GM13977 (cell line): ENCODE measurements around the gene HELZ.
A peak's percentile ranks its signal among the peaks of the same experiment; 100 is the strongest.
"Not testable (repeated sequence)": the region's sequence is repeated elsewhere in the genome, so short reads cannot be mapped to it uniquely, and the experiment has no call there.

Experiments used
- DNase-seq: peaks from one replicate; pipeline ENCODE4 v3.0.0; 2012; ENCODE audit warnings: low spot score
- CTCF ChIP-seq: IDR thresholded peaks from 2 replicates; pipeline ENCODE4 v1.5.1; 2012; ENCODE audit warnings: mild to moderate bottlenecking, control low read depth; ENCODE audit not compliant: insufficient read depth; ENCODE audit errors: extremely low read depth, missing control alignments
- in situ Hi-C: fragments of 300-500 bp; cut with MboI; formaldehyde crosslinking; loops from one replicate; pipeline ENCODE4 v1.12.0; 2022; ENCODE audit warnings: low sequenced_read_pairs, low pct_unique_long_range_greater_than_20kb, mixed read lengths, inconsistent platforms; ENCODE audit not compliant: unreplicated experiment

Gene HELZ, protein sequence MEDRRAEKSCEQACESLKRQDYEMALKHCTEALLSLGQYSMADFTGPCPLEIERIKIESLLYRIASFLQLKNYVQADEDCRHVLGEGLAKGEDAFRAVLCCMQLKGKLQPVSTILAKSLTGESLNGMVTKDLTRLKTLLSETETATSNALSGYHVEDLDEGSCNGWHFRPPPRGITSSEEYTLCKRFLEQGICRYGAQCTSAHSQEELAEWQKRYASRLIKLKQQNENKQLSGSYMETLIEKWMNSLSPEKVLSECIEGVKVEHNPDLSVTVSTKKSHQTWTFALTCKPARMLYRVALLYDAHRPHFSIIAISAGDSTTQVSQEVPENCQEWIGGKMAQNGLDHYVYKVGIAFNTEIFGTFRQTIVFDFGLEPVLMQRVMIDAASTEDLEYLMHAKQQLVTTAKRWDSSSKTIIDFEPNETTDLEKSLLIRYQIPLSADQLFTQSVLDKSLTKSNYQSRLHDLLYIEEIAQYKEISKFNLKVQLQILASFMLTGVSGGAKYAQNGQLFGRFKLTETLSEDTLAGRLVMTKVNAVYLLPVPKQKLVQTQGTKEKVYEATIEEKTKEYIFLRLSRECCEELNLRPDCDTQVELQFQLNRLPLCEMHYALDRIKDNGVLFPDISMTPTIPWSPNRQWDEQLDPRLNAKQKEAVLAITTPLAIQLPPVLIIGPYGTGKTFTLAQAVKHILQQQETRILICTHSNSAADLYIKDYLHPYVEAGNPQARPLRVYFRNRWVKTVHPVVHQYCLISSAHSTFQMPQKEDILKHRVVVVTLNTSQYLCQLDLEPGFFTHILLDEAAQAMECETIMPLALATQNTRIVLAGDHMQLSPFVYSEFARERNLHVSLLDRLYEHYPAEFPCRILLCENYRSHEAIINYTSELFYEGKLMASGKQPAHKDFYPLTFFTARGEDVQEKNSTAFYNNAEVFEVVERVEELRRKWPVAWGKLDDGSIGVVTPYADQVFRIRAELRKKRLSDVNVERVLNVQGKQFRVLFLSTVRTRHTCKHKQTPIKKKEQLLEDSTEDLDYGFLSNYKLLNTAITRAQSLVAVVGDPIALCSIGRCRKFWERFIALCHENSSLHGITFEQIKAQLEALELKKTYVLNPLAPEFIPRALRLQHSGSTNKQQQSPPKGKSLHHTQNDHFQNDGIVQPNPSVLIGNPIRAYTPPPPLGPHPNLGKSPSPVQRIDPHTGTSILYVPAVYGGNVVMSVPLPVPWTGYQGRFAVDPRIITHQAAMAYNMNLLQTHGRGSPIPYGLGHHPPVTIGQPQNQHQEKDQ (N-terminal part only)

DNA sequence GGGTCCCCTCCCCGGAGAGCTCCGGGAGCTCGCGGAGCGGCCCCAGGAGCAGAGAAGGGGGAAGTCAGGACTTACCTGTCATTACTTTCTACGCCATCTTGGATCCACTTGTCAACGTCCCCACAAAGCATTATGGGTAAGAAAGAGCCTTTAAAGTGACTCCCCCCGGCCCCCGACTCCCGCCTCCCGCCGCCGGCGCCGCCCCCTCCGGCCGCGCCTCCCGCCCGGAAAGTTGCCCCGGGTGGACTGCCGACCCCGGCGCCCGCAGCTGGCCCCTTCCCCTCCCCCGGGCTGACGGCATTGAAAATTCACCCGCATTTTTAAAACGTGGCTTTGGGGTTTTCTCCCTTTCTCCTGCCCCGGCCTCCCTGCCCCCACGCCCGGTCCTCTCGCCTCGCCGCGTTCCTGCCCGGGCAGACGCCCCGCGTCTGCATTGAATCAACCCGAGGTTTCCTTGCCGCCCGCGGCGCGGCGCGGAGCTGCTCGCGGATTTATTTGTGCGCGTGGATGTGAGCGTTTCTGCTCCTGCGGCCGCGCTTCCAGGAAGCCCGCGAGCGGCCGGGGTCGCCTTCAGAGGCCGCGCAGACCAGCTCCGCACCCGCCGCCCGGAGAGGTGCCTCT is at the start of gene HELZ:
TSS of gene HELZ (minus strand) at position 124 of the 621 bp plus-strand sequence. CDS start 26,392 bp downstream, outside the sequence.
- peak; percentile 93 for DNase-seq
- no peak for TF ChIP-seq CTCF
- in situ Hi-C loops, result no loop called here

DNA sequence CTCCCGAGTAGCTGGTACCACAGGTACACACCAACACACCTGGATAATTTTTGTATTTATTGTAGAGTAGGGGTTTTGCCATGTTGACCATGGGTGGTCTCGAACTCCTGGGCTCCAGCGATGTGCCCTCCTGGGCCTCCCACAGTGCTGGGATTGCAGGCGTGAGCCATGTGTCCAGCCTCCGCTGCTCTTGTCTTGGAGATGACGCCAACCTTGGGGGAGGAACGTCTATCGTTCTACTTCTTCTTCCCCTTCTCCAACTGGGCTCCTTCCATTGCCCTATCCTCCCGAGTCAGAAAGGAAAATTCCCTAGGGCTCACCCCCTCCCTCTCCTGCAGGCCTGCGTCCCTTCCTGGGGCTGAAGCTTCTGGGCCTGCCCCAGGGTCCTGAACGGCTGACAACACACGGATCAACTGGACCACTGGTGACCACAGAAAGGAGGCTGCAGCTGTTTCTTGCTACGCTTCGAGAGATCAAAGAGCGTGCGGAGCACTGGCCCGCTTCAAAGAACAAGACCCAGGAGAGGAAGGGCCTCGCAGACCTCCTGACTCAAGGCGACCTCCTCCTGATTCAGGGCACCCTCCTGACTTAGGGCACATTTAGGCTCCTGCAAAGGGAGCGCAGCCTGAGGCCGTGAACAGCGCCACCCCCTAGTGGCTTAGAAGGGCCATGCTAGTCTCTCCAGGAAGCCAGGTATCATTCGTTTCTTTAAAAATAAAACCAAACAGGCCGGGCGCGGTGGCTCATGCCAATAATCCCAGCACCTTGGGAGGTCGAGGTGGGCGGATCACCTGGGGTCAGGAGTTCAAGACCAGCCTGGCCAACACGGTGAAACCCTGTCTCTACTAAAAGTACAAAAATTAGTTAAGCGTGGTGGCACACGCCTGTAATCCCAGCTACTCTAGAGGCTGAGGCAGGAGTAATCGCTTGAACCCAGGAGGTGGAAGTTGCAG is 48.5 kb upstream of the HELZ start:
- in situ Hi-C loops, result no loop called here
- DNase-seq, result peak; percentile 87
- TF ChIP-seq CTCF, result peak; percentile 92

DNA sequence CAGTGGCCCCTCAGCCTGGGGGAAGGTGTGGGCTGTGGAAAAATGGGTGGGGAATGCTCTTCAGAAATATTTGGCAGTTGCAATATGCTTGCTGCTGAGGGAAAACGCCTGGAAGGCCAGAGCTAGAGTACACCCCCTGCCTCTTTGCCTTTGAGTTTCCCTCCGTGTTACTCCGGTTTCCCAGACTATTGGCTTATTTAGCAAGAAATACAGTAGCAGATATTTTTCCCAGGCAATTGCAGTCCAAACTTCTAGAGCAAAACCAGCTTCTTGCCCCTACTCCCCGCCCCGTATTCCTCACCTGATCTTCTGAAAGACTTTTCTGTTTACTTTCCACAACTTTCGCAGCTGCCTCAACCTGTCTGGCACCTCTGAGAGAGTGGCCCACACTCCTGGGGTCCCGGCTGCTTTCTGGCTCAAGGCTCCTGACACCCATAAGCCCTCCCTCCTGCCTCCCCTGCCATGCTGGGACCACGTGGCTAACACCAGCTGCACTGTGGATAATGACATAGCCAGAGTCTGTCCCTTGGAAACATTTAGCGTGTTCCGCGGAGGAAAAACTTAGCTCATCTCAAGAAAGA is 45.8 kb upstream of the HELZ start:
- in situ Hi-C loops, result no loop called here
- DNase-seq, result no peak
- no peak for TF ChIP-seq CTCF

DNA sequence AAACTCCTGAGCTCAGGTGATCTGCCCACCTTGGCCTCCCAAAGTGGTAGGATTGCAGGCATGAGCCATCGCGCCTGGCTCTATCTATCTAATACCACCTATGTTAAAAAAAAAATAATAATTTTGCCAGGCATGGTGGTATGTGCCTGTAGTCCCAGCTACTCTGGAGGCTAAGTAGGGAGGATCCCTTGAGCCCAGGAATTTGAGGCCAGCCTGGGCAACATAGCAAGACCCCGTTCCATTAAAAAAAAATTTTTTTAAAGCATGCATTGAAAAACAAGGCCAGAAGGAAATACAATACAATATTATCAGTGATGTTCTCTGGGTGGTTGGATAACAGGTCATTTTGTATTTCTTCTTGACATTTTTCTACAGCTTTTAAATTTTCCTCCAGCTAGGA is 45.2 kb upstream of the HELZ start:
- no peak for DNase-seq
- in situ Hi-C loops, result no loop called here
- TF ChIP-seq CTCF, result no peak

- in situ Hi-C loops, result no loop called here
- no peak for TF ChIP-seq CTCF
- no peak for DNase-seq
Measured at GRCh38 chr17:67289181-67289876, 44.3 kb upstream of the HELZ start.

- in situ Hi-C loops, result not testable (repeated sequence)
Measured at GRCh38 chr17:67286826-67287225, 41.8 kb upstream of the HELZ start.

More at GRCh38 chr17:67286826-67287225, 41.8 kb upstream of the HELZ start:
- not testable (repeated sequence) for DNase-seq
